ENCODE results near the gene HIC1.

DNA sequence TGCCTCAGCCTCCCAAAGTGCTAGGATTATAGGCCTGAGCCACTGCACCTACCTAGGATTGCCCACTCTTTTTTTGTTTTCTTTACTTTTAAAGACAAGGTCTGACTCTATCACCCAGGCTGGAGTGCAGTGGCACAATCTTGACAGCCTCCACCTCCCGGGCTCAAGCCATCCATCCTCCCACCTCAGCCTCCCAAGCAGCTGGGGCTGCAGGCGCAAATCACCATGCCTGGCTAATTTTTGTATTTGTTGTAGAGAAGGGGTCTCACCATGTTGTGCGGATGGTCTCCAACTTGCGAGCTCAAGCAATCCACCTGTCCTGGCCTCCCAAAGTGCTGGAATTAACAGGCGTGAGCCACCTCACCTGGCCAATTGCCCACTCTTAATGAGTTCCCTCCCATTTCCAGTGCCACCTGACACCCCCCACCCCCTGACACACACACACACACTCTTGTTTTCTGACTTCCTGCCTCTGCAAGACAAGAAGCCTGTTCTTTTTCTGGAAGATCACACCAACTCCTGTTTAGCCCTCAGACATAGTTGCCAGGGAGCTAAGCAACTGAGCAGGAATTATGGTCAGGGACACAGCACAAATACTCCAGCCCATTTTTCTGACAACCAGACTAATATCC lies 10.5 kb upstream of the HIC1 start:
- TF ChIP-seq RCOR1 (IDR thresholded peaks at IDR 0.05; ENCODE audit: borderline replicate concordance in 1 of 2, low read depth in 2 of 2, low read length in 2 of 2), result no peak
- TF ChIP-seq, protein P1, sequence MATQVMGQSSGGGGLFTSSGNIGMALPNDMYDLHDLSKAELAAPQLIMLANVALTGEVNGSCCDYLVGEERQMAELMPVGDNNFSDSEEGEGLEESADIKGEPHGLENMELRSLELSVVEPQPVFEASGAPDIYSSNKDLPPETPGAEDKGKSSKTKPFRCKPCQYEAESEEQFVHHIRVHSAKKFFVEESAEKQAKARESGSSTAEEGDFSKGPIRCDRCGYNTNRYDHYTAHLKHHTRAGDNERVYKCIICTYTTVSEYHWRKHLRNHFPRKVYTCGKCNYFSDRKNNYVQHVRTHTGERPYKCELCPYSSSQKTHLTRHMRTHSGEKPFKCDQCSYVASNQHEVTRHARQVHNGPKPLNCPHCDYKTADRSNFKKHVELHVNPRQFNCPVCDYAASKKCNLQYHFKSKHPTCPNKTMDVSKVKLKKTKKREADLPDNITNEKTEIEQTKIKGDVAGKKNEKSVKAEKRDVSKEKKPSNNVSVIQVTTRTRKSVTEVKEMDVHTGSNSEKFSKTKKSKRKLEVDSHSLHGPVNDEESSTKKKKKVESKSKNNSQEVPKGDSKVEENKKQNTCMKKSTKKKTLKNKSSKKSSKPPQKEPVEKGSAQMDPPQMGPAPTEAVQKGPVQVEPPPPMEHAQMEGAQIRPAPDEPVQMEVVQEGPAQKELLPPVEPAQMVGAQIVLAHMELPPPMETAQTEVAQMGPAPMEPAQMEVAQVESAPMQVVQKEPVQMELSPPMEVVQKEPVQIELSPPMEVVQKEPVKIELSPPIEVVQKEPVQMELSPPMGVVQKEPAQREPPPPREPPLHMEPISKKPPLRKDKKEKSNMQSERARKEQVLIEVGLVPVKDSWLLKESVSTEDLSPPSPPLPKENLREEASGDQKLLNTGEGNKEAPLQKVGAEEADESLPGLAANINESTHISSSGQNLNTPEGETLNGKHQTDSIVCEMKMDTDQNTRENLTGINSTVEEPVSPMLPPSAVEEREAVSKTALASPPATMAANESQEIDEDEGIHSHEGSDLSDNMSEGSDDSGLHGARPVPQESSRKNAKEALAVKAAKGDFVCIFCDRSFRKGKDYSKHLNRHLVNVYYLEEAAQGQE (IDR thresholded peaks at IDR 0.05; ENCODE audit: borderline replicate concordance), result no peak
- TF ChIP-seq, protein P1 (CRISPR knock-in tag; IDR thresholded peaks at IDR 0.05; ENCODE audit: low read depth), result no peak
- TF ChIP-seq, protein P2, sequence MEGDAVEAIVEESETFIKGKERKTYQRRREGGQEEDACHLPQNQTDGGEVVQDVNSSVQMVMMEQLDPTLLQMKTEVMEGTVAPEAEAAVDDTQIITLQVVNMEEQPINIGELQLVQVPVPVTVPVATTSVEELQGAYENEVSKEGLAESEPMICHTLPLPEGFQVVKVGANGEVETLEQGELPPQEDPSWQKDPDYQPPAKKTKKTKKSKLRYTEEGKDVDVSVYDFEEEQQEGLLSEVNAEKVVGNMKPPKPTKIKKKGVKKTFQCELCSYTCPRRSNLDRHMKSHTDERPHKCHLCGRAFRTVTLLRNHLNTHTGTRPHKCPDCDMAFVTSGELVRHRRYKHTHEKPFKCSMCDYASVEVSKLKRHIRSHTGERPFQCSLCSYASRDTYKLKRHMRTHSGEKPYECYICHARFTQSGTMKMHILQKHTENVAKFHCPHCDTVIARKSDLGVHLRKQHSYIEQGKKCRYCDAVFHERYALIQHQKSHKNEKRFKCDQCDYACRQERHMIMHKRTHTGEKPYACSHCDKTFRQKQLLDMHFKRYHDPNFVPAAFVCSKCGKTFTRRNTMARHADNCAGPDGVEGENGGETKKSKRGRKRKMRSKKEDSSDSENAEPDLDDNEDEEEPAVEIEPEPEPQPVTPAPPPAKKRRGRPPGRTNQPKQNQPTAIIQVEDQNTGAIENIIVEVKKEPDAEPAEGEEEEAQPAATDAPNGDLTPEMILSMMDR (IDR thresholded peaks at IDR 0.05 in 2 of 3, conservative IDR thresholded peaks at IDR 0.05 in 1 of 3; ENCODE audit: insufficient read depth in 2 of 3, low read depth in 1 of 3, low read length in 3 of 3), result no peak
- no peak for TF ChIP-seq PML (IDR thresholded peaks at IDR 0.05; ENCODE audit: low read length)
- TF ChIP-seq, protein P3, sequence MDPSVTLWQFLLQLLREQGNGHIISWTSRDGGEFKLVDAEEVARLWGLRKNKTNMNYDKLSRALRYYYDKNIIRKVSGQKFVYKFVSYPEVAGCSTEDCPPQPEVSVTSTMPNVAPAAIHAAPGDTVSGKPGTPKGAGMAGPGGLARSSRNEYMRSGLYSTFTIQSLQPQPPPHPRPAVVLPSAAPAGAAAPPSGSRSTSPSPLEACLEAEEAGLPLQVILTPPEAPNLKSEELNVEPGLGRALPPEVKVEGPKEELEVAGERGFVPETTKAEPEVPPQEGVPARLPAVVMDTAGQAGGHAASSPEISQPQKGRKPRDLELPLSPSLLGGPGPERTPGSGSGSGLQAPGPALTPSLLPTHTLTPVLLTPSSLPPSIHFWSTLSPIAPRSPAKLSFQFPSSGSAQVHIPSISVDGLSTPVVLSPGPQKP (CRISPR knock-in tag; IDR thresholded peaks at IDR 0.05), result no peak
- TF ChIP-seq, protein P4, sequence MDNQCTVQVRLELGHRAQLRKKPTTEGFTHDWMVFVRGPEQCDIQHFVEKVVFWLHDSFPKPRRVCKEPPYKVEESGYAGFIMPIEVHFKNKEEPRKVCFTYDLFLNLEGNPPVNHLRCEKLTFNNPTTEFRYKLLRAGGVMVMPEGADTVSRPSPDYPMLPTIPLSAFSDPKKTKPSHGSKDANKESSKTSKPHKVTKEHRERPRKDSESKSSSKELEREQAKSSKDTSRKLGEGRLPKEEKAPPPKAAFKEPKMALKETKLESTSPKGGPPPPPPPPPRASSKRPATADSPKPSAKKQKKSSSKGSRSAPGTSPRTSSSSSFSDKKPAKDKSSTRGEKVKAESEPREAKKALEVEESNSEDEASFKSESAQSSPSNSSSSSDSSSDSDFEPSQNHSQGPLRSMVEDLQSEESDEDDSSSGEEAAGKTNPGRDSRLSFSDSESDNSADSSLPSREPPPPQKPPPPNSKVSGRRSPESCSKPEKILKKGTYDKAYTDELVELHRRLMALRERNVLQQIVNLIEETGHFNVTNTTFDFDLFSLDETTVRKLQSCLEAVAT (IDR thresholded peaks at IDR 0.05), result no peak
- TF ChIP-seq RFX5 (IDR thresholded peaks at IDR 0.05; ENCODE audit: low read depth, low read length), result no peak
- TF ChIP-seq, protein P5, sequence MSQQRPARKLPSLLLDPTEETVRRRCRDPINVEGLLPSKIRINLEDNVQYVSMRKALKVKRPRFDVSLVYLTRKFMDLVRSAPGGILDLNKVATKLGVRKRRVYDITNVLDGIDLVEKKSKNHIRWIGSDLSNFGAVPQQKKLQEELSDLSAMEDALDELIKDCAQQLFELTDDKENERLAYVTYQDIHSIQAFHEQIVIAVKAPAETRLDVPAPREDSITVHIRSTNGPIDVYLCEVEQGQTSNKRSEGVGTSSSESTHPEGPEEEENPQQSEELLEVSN (IDR thresholded peaks at IDR 0.05; ENCODE audit: borderline replicate concordance in 1 of 2, extremely low read depth in 1 of 2, insufficient read depth in 1 of 2, insufficient read length in 1 of 2, low read depth in 1 of 2, low read length in 1 of 2, poor library complexity in 1 of 2, severe bottlenecking in 1 of 2), result no peak
- TF ChIP-seq POU5F1 (IDR thresholded peaks at IDR 0.05; ENCODE audit: borderline replicate concordance, low read depth, low read length, partially characterized antibody), result no peak
- no peak for TF ChIP-seq HDAC1 (IDR thresholded peaks at IDR 0.05)
- TF ChIP-seq, protein P6, sequence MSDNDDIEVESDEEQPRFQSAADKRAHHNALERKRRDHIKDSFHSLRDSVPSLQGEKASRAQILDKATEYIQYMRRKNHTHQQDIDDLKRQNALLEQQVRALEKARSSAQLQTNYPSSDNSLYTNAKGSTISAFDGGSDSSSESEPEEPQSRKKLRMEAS (CRISPR knock-in tag; IDR thresholded peaks at IDR 0.05), result no peak
- no peak for TF ChIP-seq ZNF197 (CRISPR knock-in tag; IDR thresholded peaks at IDR 0.05; ENCODE audit: low read depth)

Data from K562 (cell line).